Measurements from ENCODE around the gene ADAMTS3.

ADAMTS3 gene

DNA sequence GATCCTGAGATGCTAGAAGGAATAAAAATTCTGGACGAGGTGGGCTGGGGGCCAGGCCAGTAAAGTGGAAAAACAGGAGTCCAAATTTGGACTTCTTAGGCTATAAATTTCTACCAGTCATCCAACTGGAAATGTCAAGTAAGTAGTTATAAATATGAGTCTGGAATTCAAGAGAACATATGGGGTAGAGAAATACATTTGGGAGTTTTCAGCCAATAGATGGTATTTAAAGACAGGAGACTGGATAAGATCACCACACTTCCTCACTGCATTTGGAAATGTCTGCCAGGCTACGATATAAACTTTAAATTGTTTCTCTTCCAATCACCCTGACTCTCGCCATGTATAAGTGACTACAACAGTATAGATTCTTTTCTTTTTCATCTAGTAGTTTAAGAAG lies 294.8 kb downstream of the ADAMTS3 start:
- DNase-seq, result no peak

DNA sequence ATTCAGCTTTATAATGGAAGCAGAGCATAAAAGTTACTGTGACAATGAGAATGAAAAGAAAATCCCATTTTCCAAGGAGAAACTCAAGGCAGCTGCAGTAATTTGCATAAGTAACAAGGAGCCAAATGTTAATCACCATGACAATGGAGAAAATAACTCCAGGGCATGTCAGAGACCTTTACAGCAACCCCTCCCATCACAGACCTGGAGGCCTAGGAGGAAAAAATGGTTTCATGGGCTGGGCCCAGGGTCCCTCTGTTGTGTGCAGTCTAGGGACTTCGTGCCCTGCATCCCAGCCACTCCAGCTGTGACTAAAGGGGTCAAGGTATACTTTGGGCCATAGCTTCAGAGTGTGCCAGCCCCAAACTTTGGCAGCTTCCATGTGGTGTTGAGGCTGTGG lies 313.8 kb downstream of the ADAMTS3 start:
- no peak for DNase-seq

DNA sequence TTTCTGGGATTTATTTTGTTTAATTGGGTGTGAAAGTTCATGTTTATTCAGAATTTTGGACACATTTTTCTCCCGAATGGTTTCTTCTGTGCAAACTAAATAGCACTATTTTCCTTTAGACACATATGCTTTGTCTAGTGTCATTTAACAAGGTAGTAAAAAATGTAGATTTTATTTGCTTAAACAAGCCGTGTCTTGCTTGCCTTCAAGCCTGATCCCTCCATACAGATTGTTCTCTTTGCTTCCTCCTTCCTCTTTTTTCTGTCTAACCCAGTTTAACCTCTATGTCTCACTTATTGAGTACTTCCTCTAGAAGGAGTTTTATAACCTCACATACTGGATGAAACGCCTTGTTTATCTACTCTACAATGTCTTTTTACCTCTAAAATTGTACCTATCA lies 325.4 kb downstream of the ADAMTS3 start:
- DNase-seq, result no peak

DNA sequence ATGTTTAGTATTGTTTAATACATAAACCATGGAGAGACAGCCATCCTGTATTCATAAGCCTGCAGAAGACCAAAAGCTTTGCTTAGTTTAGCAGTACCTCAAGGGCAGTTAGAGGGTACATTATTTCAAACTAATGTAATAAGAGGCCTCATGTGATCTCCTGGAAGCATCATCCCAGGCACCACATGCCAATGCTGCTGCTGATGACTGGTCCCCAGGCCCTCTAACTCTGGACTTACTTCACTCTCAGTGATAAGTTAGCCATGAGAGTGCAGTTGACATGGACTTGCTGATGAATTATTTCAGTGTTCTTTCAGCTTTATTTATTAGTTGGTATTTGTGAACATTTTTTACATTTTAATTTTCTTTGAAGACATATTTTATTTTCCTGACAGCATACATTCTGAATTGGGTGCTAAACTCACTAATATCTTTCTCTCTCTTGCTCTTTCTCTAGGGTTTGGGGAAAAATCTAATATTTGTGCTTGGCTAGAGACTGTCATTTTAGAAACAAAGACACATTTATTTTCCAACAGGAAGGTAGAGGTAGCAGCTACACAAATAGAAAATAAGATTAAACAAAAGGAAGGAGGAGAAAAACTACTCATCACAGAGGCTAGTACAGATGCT lies 329.4 kb downstream of the ADAMTS3 start:
- DNase-seq, result no peak

Data from femur (tissue), 1 donor.